Muscle of back (tissue), 11 donors: ENCODE results near the gene ERC2. TPM values are rescaled to one million over a fixed set of nuclear protein-coding genes. Genes with fewer than 3 reads are reported as not detected.

ENCODE experiments used
- DNase-seq, 3 donors: peaks; one replicate each; pipeline versions ENCODE4 v3.0.0 to v3.0.0-alpha.2; 2013
- polyA plus RNA-seq, 10 donors: library from polyadenylated mRNA; unstranded; fragments of 120-200 nt; gene quantifications; one replicate each; pipeline ENCODE4 v1.2.1, GENCODE V29; 2013; ENCODE audit not compliant: insufficient read length in 10 of 10

The ERC2 gene
- polyA plus RNA-seq, 10 donors: 0.76 to 2.5 (median 1.6) TPM

DNA sequence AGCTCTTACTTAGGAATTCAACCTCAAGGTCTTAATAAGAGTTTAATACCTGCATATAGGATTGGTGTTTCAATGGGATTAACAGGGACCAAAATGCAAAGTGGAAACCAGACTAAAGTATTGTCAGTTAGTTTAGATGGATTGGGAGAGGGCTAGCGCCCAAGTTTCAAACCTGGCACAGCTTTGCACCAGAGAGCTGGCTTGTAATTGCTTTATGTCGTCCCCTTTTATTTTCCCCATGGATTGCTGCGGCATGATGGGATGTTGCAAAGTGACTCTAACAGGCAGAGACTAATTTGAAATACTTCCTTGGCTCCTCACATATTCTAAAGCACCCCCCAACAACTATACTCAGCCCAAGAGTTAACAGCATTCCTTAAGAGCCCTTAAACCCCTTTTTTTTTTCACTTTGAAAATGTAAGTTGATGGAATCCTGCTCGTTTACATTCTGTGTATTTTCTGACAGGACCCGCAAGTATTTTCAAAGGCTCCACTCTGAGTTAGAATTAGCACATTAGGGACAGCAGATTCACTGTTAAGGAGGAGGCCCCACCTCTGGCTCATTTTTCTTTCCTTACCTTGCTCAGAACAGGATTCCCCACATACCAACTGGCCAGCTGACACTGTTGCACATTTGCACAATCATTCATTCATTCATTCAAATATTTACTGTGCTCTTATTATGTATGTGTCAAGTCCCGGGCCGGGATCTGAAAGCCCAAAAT, 214.2 kb downstream of the ERC2 start:
- DNase-seq: no peak

GRCh38 chr3:56251343-56251945, 216.8 kb downstream of the ERC2 start:
- DNase-seq: peak; percentile 64 to 87 (median 80)

DNA sequence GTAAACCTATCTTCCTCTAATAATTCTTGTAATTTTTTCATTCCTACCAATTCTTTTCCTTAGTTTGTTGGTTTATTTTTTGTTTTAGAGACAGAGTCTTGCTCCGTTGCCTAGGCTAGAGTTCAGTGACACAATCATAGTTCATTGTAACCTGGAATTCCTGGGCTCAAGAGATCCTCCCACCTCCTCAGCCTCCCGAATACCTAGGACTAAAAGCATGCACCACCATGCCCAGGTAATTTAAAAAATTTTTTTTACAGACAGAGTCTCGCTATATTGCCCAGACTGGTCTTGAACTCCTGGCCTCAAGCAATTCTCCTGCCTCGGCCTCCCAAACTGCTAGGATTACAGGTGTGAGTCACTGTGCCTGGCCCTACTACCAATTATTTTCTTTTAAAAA, 220.2 kb downstream of the ERC2 start:
- no peak for DNase-seq

GRCh38 chr3:56238299-56238698, 230.0 kb downstream of the ERC2 start:
- DNase-seq: no peak

DNA sequence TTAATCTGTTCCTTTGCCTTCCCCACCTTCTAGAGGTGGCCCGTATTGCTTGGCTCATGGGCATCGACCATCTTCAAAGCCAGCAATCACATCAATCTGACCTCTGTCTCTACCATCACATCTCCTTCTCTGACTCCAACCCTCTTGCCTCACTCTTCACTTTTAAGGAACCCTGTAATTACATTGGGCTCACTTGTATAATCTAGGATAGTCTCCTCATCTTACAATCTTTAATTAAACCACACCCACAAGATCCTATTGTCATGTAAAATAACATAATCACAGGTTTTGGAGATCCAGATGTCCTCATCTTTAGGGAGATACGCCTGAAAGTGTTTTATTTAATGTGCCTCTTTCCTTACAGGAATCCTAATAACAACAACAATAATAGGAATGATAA, 234.5 kb downstream of the ERC2 start:
- no peak for DNase-seq

DNA sequence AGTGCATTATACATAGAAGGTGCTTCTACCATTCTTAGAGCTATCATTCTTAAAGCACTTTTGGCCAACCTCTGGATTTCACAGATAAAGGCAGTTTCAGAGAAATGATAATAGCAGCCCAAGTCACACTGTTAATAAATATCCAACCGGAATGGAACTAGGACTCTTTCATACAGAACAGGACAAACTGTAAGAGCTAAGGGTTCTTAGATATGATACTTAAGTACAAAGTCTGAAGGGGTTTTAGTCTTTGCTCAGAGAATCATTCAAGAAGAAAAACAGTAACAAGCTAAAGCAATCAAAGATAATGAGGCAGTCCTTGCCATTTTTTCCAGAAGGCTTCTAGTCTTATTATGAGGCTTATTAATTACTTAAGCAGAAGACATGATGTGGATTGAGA, 239.0 kb downstream of the ERC2 start:
- no peak for DNase-seq

DNA sequence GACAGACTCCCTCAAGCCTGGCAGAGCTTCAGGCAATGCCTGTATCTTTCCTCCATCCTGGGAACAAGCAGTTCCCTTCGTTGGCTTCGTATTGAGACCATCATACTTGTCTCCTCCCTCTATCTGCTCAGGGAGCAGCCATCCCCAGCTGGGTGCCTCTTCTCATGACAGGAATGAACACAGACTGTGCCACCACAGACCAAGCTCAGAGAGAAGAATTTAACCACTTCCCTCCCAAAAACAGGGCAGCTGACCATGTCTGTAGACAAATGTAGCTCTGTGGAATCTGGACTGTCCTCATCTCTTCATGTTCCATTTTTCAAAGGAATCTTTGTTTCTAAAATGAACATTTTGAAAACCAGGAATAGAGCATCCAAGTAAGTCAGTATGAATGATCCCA, 245.4 kb downstream of the ERC2 start:
- no peak for DNase-seq

- DNase-seq: no peak
Observed at GRCh38 chr3:56219894-56220805, 248.1 kb downstream of the ERC2 start.

DNA sequence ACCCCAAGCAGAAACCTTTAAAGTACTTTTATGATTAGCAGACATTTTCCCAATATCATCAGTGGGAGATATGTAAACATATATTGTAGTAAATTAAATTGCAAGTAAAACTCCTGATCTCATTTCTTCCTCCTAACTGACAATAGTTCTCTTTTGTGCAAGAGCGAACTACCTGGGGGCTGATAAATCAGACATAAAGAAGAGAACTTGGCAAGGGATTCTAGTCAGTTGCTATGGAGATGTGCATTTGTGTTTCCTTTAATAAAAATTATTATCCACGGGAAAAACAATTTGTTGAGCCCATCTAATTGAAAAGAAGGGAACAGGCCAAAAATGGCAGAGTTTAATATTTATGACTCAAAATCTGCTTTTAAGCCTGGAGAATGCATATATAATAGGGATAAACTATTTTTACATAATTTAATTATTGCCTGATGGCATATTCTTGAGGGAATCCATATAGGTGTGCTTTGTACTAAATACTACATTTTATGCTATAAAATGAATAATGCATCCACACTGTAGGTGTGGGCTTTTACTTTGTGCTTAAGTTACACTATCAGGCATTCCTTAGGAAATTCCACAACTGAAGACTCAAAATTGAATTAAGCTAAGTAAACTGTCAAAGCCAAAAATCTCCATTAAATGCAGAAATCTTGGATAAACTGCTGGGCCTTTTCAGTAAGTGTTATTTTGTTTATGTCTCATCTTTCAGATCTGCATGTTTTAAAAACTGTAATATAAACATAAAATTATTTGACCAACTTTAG, 258.1 kb downstream of the ERC2 start:
- DNase-seq: peak; percentile 45 to 85 (median 68)

DNA sequence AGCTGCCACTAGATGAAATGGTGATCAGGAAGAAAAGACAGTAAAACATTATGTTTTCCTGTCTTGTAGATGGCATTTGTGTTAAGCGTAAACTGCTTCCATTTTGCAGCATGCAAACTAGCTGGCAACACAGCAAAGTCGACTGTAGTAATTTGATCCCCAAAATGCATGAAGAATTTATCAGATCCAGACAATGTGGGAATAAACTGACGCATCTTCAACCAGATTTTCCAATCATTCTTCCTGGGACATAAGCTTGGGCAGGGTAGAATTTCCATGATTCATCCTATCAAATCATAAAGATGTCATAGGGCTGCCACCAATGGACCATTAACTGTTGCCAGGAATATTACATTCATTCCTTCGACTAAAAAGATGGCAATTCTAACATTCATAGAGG, 260.3 kb downstream of the ERC2 start:
- peak in 1 of 3 donors; percentile 8 for DNase-seq

GRCh38 chr3:56205406-56205805, 262.9 kb downstream of the ERC2 start:
- no peak for DNase-seq

- DNase-seq: no peak
Observed at GRCh38 chr3:56202997-56203396, 265.3 kb downstream of the ERC2 start.

- DNase-seq: no peak
Observed at GRCh38 chr3:56201407-56201806, 266.9 kb downstream of the ERC2 start.

DNA sequence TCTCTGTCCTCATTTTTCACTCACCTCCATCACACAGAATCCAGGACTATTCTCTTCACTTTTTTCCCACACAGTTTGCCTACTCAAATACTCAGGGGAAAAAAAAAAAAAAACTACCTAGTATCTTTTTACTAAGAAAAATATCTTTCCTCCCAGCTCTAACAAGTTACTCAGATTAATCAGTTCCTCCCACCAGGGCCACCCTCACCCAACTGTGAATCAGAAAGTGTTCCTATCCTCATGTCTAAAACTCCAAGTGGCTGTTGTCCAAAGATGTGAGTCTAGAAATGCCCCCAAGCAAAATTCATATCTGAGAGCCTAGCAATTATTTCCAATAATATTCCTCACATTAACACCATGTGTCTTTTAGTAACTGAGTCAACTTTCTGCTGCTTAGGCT, 268.0 kb downstream of the ERC2 start:
- no peak for DNase-seq

GRCh38 chr3:56197991-56198390, 270.3 kb downstream of the ERC2 start:
- peak in 1 of 3 donors; percentile 37 for DNase-seq

DNA sequence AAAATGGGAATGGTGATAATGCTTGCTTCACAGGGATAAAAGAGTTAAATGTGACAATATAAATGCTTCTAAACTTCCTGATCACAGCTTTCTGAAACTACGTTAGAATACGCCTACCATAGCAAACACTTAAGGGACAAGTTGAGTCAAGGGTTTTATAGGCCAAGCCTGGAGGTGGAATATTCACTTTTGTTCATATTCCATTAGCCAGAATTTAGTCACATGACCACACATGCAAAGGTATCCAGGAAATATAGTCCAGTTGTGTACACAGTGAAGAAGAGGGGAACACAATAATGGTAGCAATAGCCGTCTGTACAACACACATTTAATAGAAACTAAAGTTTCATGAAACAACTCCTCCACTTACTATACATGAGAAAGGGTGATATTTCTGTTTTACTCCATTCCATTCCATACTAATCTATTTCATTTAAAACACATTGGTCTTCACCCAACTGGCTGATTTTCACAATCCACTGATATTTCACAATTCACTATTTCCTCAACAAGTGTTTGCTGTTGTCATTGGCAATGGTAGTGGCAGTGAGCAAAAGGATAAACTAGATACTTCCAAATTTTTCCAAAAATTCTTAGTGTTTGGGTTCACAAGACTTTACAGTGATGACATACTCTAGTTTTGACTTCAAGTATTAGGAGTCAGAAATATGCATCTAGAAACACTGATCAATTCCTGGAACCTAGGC, 270.9 kb downstream of the ERC2 start:
- peak in 2 of 3 donors; percentile 33 to 58 for DNase-seq

GRCh38 chr3:56196700-56197099, 271.6 kb downstream of the ERC2 start:
- peak in 1 of 3 donors; percentile 34 for DNase-seq

DNA sequence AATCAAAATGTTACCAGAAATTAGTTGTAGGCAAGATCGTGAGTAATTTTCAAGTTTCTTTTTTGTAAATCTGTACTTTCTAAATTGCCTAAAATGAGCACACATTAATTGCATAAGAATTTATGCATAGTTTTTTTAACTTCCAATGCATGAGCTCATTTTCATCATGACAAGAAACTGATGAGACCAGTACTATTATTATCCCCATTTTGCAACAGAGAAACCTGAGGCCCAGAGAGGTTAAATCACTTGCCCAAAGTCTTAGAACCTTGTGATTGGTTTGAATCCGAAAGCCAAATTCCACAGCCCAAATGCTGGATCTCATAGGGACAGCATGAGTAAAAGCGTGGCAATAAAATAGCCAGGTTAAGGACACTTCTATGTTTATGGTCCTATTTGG, 274.7 kb downstream of the ERC2 start:
- no peak for DNase-seq

GRCh38 chr3:56192001-56192400, 276.3 kb downstream of the ERC2 start:
- DNase-seq: no peak

- no peak for DNase-seq
Observed at GRCh38 chr3:56190771-56191305, 277.4 kb downstream of the ERC2 start.

DNA sequence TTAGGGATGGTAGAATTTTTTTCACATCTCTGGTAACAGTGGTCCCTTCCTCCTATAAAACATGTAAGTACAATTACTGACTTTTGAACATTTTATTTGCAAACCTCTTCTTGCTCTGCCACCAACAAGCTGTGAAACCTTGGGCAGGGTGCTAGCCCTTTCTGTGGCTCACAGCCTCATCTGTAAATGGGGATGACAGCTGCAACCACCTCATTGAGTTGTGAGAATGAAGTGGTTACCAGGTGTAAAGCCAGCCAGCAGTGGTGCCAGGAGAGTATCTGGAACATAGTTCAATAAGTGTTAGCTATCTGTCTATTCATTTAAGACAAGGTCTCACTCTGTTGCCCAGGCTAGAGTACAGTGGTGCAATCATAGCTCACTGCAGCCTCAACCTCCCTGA, 278.1 kb downstream of the ERC2 start:
- DNase-seq: no peak
